ENCODE data around the gene IL17C. TPM values are rescaled to one million over a fixed set of nuclear protein-coding genes. Genes with fewer than 3 reads are reported as not detected.

The IL17C gene
- total and polyA plus RNA-seq, 2 donors (not counting 1 experiment from before 2014, with no cell fraction given), result 1.3 to 1.5 TPM

GRCh38 chr16:88669980-88670379 lies 31.6 kb downstream of the IL17C start:
- H3K9ac ChIP-seq (ENCODE audit: low read length), result no peak overlapping the region
- H3K4me1 Mint-ChIP-seq, result peaks cover 5% of the 10 kb centered on the region
- H3K36me3 ChIP-seq (replicated peaks in 1 of 2; ENCODE audit: control extremely low read depth in 1 of 2, control insufficient read depth in 1 of 2, extremely low read depth in 1 of 2, insufficient read depth in 2 of 2, low read length in 1 of 2), result no peaks in the 10 kb centered on the region
- ChIA-PET POLR2A (no interaction called here), CTCF (no interaction called here)
- no peaks in the 10 kb centered on the region for H3K9me3 ChIP-seq (ENCODE audit: control extremely low read depth in 1 of 3, control insufficient read depth in 2 of 3, insufficient read depth in 1 of 3, low read length in 2 of 3)
- no peak overlapping the region for H2AFZ ChIP-seq (ENCODE audit: insufficient read depth, low read depth, low read length, poor library complexity, severe bottlenecking)
- no peaks in the 10 kb centered on the region for H3K4me1 ChIP-seq (ENCODE audit: control insufficient read depth in 2 of 2, insufficient read depth in 2 of 2, low read length in 2 of 2)
- H3K9me3 Mint-ChIP-seq (ENCODE audit: insufficient read depth), result no peaks in the 10 kb centered on the region
- WGBS (ENCODE audit: insufficient coverage), result no CpG with 5 or more reads among the region's 10 CpGs
- H3K4me3 ChIP-seq (ENCODE audit: control extremely low read depth in 1 of 5, extremely low read depth in 1 of 5, insufficient read depth in 1 of 5, low read depth in 2 of 5, low read length in 4 of 5), result no peak overlapping the region
- no peaks in the 10 kb centered on the region for H3K27me3 Mint-ChIP-seq
- intact Hi-C loops (cut with micrococcal nuclease), result no loop called here
- peaks cover 6% of the 10 kb centered on the region for H3K79me2 ChIP-seq (ENCODE audit: control insufficient read depth, insufficient read depth, low read length)
- no peak overlapping the region for H3K27ac Mint-ChIP-seq
- H3K27ac ChIP-seq (ENCODE audit: low read length in 2 of 2), result no peak overlapping the region
- ATAC-seq (ENCODE audit: low read depth), result no peak
- no peak overlapping the region for H3K4me2 ChIP-seq (replicated peaks; ENCODE audit: low read depth, low read length, poor library complexity, severe bottlenecking)
- no peak overlapping the region for H3K4me3 Mint-ChIP-seq
- no peak for DNase-seq
- TF ChIP-seq EZH2 (IDR thresholded peaks at IDR 0.05; ENCODE audit: borderline replicate concordance, insufficient read depth, low read depth, low read length, poor library complexity, severe bottlenecking) (no peak), CTCF (IDR thresholded peaks at IDR 0.05) (no peak)
- no peaks in the 10 kb centered on the region for H4K20me1 ChIP-seq (ENCODE audit: control insufficient read depth, insufficient read depth, low read length, poor library complexity, severe bottlenecking)
- H3K27me3 ChIP-seq (replicated peaks in 1 of 4; ENCODE audit: control extremely low read depth in 1 of 4, control insufficient read depth in 3 of 4, insufficient read depth in 4 of 4, low read length in 3 of 4), result no peaks in the 10 kb centered on the region

DNA sequence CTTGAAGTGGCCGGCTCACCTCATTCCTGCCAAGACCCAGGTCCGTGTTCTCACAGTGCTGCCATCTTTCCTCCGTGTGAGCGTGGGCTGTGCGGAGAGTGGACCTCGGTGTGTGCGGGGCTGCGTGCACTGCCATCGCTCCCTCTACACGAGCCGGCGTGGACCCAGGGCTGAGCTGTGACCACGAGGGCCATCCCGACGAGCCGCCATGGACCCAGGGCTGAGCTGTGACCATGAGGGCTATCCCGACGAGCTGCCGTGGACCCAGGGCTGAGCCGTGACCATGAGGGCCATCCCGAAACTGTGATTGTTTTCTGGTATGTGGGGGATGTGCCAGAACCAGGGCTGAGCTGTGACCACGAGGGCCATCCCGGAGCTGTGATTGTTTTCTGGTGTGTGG lies 33.4 kb downstream of the IL17C start:
- no peak overlapping the region for H3K4me3 ChIP-seq (ENCODE audit: control extremely low read depth in 1 of 5, extremely low read depth in 1 of 5, insufficient read depth in 1 of 5, low read depth in 2 of 5, low read length in 4 of 5)
- no peak for DNase-seq
- H3K9me3 ChIP-seq (ENCODE audit: control extremely low read depth in 1 of 3, control insufficient read depth in 2 of 3, insufficient read depth in 1 of 3, low read length in 2 of 3), result no peaks in the 10 kb centered on the region
- intact Hi-C loops (cut with micrococcal nuclease), result no loop called here
- H3K9ac ChIP-seq (ENCODE audit: low read length), result no peak overlapping the region
- no peak overlapping the region for H2AFZ ChIP-seq (ENCODE audit: insufficient read depth, low read depth, low read length, poor library complexity, severe bottlenecking)
- no peak for ATAC-seq (ENCODE audit: low read depth)
- no peaks in the 10 kb centered on the region for H3K27me3 Mint-ChIP-seq
- H3K4me1 Mint-ChIP-seq, result no peaks in the 10 kb centered on the region
- no peaks in the 10 kb centered on the region for H3K27me3 ChIP-seq (replicated peaks in 1 of 4; ENCODE audit: control extremely low read depth in 1 of 4, control insufficient read depth in 3 of 4, insufficient read depth in 4 of 4, low read length in 3 of 4)
- peaks cover 0 to 8% of the 10 kb centered on the region in 2 experiments for H3K36me3 ChIP-seq (replicated peaks in 1 of 2; ENCODE audit: control extremely low read depth in 1 of 2, control insufficient read depth in 1 of 2, extremely low read depth in 1 of 2, insufficient read depth in 2 of 2, low read length in 1 of 2)
- H3K27ac ChIP-seq (ENCODE audit: low read length in 2 of 2), result no peak overlapping the region
- WGBS (ENCODE audit: insufficient coverage), result 94% methylated on average over 23 of the region's 23 CpGs
- H3K9me3 Mint-ChIP-seq (ENCODE audit: insufficient read depth), result no peaks in the 10 kb centered on the region
- no peak for TF ChIP-seq EZH2 (IDR thresholded peaks at IDR 0.05; ENCODE audit: borderline replicate concordance, insufficient read depth, low read depth, low read length, poor library complexity, severe bottlenecking)
- no peak for TF ChIP-seq CTCF (IDR thresholded peaks at IDR 0.05)
- peaks cover 14% of the 10 kb centered on the region for H3K79me2 ChIP-seq (ENCODE audit: control insufficient read depth, insufficient read depth, low read length)
- POLR2A ChIA-PET, result interaction anchor here (0.7 kb wide), 1 partner anchor 1341 kb away, joined by 4 read pairs; no protein-coding TSS in a partner anchor
- CTCF ChIA-PET, result interaction anchor here (1.5 kb wide), 1 partner anchor 19 kb away, joined by 3 read pairs; no protein-coding TSS in a partner anchor
- no peak overlapping the region for H3K27ac Mint-ChIP-seq
- H3K4me2 ChIP-seq (replicated peaks; ENCODE audit: low read depth, low read length, poor library complexity, severe bottlenecking), result no peak overlapping the region
- H4K20me1 ChIP-seq (ENCODE audit: control insufficient read depth, insufficient read depth, low read length, poor library complexity, severe bottlenecking), result peaks cover 11% of the 10 kb centered on the region
- no peak overlapping the region for H3K4me3 Mint-ChIP-seq
- H3K4me1 ChIP-seq (ENCODE audit: control insufficient read depth in 2 of 2, insufficient read depth in 2 of 2, low read length in 2 of 2), result no peaks in the 10 kb centered on the region

Data from B cell (primary cell).